Measurements from ENCODE around the gene AKT1S1. TPM values are rescaled to one million over a fixed set of nuclear protein-coding genes. Genes with fewer than 3 reads are reported as not detected.

AKT1S1 gene
- total RNA-seq, 1 donor from 2014 or later: 52.0 TPM

DNA sequence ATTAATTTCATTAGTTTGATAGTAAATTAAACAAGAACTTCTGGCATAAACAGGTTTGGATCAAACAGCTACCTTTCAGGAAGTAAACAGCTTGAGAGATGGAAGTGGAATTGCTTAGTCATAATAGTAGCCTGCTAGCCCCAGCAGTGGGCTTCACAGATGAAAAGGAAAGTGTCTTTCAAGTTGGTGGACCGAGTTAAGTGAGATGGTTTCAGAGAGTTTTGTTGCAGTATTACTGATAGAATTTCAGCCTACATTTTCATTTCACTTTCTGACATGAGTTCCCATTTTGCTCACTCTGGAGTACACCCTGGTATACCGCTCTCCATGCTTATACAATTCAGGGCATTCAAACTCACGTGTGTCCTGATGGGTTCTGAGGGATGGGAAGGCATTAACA lies 28.2 kb downstream of the AKT1S1 start:
- peak overlapping the region; percentile 87 for H3K27ac Mint-ChIP-seq (ENCODE audit: unreplicated experiment)
- H3K9me3 Mint-ChIP-seq (ENCODE audit: low read depth): peaks cover 9% of the 10 kb centered on the region
- TF ChIP-seq, protein P1, sequence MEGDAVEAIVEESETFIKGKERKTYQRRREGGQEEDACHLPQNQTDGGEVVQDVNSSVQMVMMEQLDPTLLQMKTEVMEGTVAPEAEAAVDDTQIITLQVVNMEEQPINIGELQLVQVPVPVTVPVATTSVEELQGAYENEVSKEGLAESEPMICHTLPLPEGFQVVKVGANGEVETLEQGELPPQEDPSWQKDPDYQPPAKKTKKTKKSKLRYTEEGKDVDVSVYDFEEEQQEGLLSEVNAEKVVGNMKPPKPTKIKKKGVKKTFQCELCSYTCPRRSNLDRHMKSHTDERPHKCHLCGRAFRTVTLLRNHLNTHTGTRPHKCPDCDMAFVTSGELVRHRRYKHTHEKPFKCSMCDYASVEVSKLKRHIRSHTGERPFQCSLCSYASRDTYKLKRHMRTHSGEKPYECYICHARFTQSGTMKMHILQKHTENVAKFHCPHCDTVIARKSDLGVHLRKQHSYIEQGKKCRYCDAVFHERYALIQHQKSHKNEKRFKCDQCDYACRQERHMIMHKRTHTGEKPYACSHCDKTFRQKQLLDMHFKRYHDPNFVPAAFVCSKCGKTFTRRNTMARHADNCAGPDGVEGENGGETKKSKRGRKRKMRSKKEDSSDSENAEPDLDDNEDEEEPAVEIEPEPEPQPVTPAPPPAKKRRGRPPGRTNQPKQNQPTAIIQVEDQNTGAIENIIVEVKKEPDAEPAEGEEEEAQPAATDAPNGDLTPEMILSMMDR (IDR thresholded peaks at IDR 0.05): no peak
- no peaks in the 10 kb centered on the region for H3K27me3 Mint-ChIP-seq (ENCODE audit: low read depth)
- no peak for DNase-seq (ENCODE audit: low spot score)
- H3K36me3 Mint-ChIP-seq (ENCODE audit: low read depth): peaks cover 5% of the 10 kb centered on the region
- peaks cover 52% of the 10 kb centered on the region for H3K4me1 Mint-ChIP-seq (ENCODE audit: low read depth)
- H3K4me3 Mint-ChIP-seq (ENCODE audit: unreplicated experiment): peak overlapping the region; percentile 41

DNA sequence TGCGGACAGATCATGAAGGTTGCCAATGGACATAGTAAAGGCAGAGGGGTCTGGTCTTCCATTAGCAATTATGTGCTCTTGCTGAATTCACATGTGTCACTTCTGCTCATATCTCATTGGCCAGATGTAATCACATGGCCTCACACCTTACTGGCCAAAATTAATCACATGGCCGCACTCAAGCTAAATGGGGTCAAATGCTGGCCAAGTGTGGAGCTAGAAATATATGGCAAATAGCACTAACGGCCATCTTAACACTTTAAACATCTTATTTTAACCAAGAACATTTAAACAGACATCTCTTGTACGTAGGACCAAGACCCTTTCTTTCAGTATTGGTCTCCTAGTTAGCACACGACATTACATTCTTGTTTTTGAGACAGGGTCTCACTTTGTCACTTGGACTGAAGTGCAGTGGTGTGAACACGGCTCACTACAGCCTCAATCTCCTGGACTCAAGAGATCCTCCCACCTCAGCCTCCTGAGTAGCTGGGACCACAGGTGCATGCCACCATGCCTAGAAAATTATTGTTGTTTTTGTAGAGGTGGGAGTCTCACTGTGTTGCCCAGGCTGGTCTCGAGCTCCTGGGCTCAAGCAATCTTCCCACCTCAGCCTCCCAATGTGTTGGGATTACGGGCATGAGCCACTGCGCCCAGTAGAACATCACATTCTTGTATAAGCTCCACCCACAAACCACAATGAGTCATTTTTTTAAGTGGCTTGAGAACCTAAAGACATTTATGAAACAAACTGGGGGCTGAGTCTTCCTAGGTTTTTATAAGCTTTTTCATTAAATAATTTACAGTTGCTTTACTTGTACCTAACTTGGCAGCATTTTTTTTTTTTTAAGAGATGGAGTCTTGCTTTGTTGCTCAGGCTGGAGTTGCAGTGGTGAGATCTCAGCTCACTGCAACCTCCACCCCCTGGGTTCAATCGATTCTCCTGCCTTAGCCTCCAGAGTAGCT lies 29.1 kb downstream of the AKT1S1 start:
- DNase-seq (ENCODE audit: low spot score): no peak
- peaks cover 5% of the 10 kb centered on the region for H3K36me3 Mint-ChIP-seq (ENCODE audit: low read depth)
- peaks cover 9% of the 10 kb centered on the region for H3K9me3 Mint-ChIP-seq (ENCODE audit: low read depth)
- H3K27ac Mint-ChIP-seq (ENCODE audit: unreplicated experiment): peak overlapping the region; percentile 87
- H3K4me1 Mint-ChIP-seq (ENCODE audit: low read depth): peaks cover 43% of the 10 kb centered on the region
- TF ChIP-seq, protein P1 (IDR thresholded peaks at IDR 0.05): no peak
- no peak overlapping the region for H3K4me3 Mint-ChIP-seq (ENCODE audit: unreplicated experiment)
- H3K27me3 Mint-ChIP-seq (ENCODE audit: low read depth): no peaks in the 10 kb centered on the region

DNA sequence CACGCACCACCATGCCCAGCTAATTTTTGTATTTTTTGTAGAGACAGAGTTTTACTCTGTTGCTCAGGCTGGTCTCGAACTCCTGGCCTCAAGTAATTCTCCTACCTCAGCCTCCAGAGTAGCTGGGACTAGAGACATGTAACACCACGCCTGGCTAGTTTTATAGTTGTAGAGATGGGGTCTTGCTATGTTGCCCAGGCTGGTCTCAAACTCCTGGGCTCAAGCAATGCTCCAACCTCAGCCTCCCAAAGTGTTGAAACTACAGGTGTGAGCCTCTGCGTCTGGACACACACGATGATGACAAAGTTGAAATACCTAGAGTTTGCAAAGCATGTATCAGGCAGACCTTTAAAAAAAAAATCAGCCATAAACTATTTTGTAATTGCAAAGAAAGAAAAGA lies 30.7 kb downstream of the AKT1S1 start:
- Mint-ChIP-seq H3K27me3 (ENCODE audit: low read depth) (no peaks in the 10 kb centered on the region), H3K4me1 (ENCODE audit: low read depth) (peaks cover 31% of the 10 kb centered on the region), H3K4me3 (ENCODE audit: unreplicated experiment) (no peak overlapping the region), H3K27ac (ENCODE audit: unreplicated experiment) (no peak overlapping the region), H3K9me3 (ENCODE audit: low read depth) (peaks cover 9% of the 10 kb centered on the region), H3K36me3 (ENCODE audit: low read depth) (peaks cover 5% of the 10 kb centered on the region)
- TF ChIP-seq, protein P1 (IDR thresholded peaks at IDR 0.05): no peak
- DNase-seq (ENCODE audit: low spot score): no peak

DNA sequence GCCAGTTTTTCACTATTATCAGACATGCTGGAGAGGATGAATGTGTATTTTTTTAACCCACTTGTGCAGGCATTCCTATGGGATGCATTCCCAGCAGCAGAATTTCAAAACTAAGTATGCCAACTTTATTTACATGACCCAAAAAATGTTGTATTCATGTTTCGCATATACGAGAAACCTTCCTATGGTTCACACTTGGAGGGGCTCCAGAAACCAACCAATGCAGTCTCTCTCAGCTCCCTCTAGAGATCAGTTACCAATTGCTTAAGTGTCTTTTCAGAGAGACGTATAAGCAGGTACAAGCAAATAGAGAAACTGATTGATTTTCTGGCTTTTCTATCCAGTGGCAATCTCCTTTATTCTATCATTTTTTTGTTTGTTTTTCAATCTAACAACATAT lies 31.7 kb downstream of the AKT1S1 start:
- Mint-ChIP-seq H3K27ac (ENCODE audit: unreplicated experiment) (no peak overlapping the region), H3K4me1 (ENCODE audit: low read depth) (peaks cover 31% of the 10 kb centered on the region), H3K4me3 (ENCODE audit: unreplicated experiment) (no peak overlapping the region), H3K27me3 (ENCODE audit: low read depth) (no peaks in the 10 kb centered on the region), H3K36me3 (ENCODE audit: low read depth) (peaks cover 8% of the 10 kb centered on the region), H3K9me3 (ENCODE audit: low read depth) (peaks cover 9% of the 10 kb centered on the region)
- TF ChIP-seq, protein P1 (IDR thresholded peaks at IDR 0.05): peak; percentile 57
- DNase-seq (ENCODE audit: low spot score): no peak

DNA sequence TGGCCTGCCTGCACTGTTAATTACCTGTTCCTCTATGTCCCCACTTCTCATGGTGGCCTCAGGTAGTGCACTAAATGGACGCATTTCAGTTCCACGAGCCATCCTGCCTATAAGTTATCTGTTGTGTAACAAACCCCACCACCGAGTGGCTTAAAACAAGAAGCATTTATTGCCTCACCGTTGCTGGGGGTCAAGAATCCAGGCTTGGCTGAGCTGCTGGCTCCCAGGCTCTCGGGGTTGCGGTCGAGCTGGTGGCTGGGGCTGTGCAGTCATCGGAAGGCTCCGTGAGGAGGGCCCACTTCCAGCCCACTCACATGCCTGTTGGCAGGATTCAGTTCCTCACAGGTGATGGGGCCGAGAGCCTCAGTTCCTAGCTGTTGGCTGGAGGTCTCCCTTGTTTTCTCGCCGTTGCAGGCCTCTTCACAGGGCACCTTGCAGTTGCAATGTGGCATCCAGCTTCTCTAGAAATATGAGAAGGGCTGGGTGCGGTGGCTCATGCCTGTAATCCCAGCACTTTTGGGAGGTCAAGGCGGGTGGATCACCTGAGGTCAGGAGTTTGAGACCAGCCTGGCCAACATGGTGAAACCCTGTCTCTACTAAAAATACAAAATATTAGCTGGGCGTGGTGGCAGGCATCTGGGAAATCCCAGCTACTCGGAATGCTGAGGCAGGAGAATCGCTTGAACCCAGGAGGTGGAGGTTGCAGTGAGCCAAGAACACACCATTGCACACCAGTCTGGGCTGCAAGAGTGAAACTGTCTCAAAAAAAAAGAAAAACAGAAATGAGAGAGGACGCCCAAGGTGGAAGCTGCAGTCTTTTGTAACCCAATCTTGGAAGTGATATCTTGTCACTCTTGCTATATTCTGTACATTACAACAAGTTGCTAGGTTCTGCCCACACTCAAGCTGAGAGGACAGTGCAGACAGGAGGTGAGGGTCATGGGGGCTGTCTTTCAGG lies 32.7 kb downstream of the AKT1S1 start:
- no peak for DNase-seq (ENCODE audit: low spot score)
- Mint-ChIP-seq H3K4me3 (ENCODE audit: unreplicated experiment) (no peak overlapping the region), H3K27me3 (ENCODE audit: low read depth) (no peaks in the 10 kb centered on the region), H3K36me3 (ENCODE audit: low read depth) (peaks cover 11% of the 10 kb centered on the region), H3K27ac (ENCODE audit: unreplicated experiment) (no peak overlapping the region), H3K9me3 (ENCODE audit: low read depth) (peaks cover 9% of the 10 kb centered on the region), H3K4me1 (ENCODE audit: low read depth) (peaks cover 24% of the 10 kb centered on the region)
- TF ChIP-seq, protein P1 (IDR thresholded peaks at IDR 0.05): no peak
